ENCODE data around the gene TMC1.

GRCh38 chr9:72576087-72576486 is 54.7 kb downstream of the TMC1 start:
- TF ChIP-seq CTCF (IDR thresholded peaks at IDR 0.05; ENCODE audit: low read depth, low read length, poor library complexity, severe bottlenecking) (no peak), EZH2phosphoT487 (IDR thresholded peaks at IDR 0.05; ENCODE audit: borderline replicate concordance, low read length) (no peak)
